ENCODE measurements around the gene CHST6. TPM values are rescaled to one million over a fixed set of nuclear protein-coding genes. Genes with fewer than 3 reads are reported as not detected.
"Not testable (repeated sequence)": the region's sequence is repeated elsewhere in the genome, so short reads cannot be mapped to it uniquely, and the experiment has no call there.

CHST6 gene
- total RNA-seq, 1 donor from 2014 or later: 0.58 TPM

DNA sequence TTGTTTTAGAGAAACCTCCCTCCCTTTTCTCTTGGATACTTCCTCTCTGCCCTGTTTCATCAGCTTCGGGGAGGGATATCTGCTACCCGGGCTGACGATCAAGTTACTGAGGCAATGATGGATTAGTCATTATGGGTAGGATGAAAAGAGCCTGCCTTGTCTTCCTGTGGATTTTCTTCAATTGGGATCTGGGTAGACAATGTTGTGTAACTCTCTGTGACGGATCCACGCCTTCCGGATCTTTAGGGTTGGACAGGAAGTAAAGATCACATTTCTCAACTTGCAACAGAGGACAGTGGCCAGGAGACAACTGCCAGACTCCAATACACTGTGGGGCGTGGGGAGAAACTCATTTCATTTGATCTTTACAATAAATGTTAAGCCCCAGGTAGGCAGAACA, 11.3 kb upstream of the CHST6 start:
- ATAC-seq (peak; percentile 91), DNase-seq (ENCODE audit: low spot score) (no peak)
- intact Hi-C loops (cut with DNase I): no loop called here

DNA sequence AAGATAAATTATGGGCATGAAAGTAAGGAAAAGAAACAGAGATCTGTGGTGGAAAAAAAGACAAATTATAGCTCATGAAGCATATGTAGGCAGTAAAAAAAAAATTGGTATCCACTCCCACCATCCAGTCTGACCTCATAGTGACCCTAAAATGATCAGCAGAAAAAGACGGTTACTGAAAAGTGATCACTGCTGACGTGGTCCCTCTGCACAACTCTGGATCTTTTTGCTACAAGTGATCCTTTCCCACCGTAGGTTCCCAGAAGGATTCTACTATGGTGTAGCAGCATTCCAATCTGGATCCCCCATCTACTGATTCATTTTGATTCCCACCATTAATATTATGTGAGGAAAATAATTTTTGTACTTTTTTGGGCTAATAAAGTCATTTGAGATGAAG, 10.9 kb upstream of the CHST6 start:
- ATAC-seq (no peak), DNase-seq (ENCODE audit: low spot score) (no peak)
- intact Hi-C loops (cut with DNase I): no loop called here

DNA sequence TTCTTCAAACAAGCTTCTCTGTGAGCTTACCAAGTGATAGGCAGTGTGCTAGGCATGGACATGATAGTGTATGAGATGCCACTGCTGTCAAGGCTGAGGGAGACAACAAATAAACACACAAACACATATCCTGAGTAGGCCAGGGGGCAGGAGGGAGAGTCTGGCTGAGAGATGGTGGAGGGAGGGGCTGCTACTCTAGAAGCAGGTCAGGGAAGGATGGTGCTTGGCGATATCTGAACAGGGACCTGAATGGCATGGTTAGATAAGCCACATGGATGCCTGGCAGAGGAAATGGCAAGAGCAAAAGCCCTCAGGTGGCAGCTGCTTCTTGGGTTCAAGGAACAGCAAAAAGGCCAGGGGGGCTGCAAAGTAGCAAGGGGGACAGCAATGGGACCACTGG, 8.6 kb upstream of the CHST6 start:
- intact Hi-C loops (cut with DNase I): no loop called here
- DNase-seq (ENCODE audit: low spot score) (no peak), ATAC-seq (no peak)

DNA sequence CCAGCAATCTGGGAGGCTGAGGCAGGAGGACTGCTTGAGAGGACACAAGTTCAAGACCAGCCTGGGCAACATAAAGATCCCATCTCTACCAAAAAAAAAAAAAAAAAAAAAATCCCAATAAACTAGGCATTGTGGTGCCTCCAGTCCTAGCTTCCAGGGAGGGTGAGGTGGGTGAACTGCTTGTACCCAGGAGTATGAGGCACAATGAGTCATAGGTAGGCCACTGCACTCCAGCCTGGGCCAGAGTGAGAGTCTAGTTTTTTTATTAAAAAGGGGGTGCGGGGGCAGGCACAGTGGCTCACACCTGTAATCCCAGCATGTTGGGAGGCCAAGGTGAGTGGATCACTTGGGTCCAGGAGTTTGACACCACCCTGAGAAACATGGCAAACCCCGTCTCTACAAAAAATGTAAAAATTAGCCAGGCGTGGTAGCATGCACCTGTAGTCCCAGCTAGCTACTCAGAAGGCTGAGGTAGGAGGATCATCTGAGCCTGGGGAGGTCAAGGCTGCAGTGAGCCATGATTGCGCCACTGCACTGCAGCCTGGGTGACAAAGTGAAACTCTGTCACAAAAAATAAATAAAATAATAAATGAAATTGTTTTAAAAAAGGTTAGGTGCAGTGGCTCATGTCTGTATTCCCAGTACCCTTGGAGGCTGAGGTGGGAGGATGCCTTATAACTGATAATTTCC, 7.8 kb upstream of the CHST6 start:
- intact Hi-C loops (cut with DNase I): no loop called here
- ATAC-seq (no peak), DNase-seq (ENCODE audit: low spot score) (no peak)

DNA sequence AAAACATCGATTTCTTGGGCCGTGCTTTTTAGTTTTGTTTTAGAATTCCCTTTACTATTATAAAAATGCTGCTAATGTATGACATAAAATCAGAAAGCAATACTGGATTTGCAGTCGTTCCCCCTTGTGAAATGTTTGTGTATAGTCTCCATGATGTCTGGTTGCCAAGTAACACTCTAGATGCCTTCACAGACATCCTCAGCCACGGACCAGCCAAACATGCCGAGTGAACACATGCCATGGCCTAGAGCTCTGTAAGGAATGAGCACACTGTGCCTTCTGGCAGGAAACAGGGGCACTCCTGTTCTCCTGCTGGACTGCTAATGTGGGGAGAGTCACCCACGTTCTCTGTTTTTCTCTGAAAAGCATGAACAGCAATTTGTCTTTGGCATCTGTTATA, 6.6 kb upstream of the CHST6 start:
- ATAC-seq: peak; percentile 55
- DNase-seq (ENCODE audit: low spot score); intact Hi-C loops (cut with DNase I): not testable (repeated sequence)

DNA sequence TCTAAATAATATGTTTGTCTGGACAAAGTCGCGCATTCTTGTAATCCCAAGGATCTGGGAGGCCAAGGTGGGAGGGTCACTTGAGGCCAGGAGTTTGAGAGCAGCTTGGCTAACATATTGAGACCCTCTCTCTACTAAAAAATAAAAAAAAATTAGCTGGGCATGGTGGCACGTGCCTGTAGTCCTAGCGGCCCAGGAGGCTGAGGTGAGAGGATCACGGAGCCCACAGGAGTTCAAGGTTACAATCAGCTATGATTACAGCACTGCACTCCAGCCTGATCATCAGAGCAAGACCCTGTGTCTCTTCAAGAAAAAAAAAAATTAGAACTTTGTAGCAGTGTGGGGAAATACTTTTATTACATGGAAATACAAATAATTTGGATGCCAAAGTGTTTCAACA, 6.1 kb upstream of the CHST6 start:
- intact Hi-C loops (cut with DNase I): no loop called here
- ATAC-seq (no peak), DNase-seq (ENCODE audit: low spot score) (no peak)

DNA sequence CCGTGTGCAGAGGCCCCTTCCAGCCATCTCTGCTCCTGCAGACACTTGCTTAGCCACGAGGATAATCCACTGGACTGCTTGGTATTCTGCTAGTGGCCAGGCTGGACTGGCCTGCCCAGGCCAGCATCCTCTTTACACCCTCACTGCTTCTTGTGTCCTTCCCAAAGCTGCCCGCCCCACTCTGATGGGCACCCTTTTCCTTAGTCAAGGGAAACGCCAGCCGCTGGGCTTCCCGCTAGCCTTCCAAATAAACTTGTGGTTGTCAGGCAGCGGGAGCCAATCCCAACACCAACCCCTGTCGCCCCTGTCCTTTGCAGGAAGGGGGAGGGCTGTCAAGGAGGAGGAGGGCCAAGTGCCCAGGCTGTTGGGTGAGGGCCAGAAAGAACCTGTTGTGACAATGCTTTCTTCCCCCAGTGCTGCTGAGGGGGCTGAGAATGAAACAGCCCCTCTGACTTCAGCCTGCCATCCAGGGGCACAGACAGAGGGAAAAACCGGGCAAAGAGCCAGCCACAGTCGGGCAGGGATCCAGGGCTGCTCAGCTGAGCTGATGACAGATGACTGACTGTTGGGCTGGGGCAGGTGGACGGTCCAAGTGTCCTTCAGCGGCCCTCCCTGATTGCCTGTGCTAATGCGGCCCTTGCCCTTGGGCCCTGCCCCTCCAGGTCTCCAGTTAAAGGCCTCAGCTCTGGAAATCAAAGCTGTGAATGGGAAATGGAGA, 3.5 kb upstream of the CHST6 start:
- DNase-seq (ENCODE audit: low spot score): peak; percentile 67
- not testable (repeated sequence) for ATAC-seq

DNA sequence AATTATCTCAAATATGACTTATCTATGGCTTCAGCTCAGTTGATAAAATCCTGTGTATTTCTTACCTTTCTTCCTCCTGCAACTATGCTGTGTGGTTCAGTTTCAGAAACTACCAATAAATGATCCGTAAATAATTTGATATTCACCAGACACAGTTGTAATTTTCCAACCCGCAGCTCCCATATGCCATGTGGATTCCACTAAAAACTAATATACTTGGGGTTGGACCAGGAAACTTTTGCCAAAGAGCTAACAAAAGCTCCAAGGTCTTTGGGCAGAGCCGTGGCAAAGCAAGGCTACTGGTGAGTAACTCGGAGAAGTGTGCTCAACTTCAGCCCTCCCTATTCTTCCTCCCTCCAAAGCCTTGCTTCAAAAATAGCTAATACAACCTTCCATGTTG, 2.3 kb upstream of the CHST6 start:
- intact Hi-C loops (cut with DNase I): no loop called here
- no peak for ATAC-seq

More for the DNA sequence above, 3.5 kb upstream of the CHST6 start:
- intact Hi-C loops (cut with DNase I): not testable (repeated sequence)

DNA sequence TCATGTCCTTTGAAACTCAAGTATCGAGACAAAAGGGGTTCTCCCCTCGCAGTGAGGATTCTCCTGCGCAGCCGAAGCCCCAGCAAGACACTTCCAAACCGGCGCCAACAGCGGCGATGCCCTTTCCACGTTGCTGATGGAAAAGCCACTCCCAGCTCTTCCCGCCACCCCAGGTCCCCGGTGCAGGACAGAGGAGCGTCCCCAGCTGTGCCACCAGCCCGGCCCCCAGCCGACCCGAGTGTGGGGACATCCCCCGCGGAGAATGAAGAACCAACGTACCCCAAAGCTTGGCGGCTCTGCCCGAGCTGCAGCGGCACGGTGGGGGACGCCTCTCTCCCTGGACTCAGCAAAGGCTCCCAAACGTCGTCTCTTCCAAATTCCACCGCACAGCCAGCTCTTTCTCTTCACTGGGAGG, 573 bp downstream of the CHST6 start:
- intact Hi-C loops (cut with DNase I): no loop called here
- peak; percentile 26 for ATAC-seq
- no peak for DNase-seq (ENCODE audit: low spot score)

More for the DNA sequence above, 2.3 kb upstream of the CHST6 start:
- no peak for DNase-seq (ENCODE audit: low spot score)

DNA sequence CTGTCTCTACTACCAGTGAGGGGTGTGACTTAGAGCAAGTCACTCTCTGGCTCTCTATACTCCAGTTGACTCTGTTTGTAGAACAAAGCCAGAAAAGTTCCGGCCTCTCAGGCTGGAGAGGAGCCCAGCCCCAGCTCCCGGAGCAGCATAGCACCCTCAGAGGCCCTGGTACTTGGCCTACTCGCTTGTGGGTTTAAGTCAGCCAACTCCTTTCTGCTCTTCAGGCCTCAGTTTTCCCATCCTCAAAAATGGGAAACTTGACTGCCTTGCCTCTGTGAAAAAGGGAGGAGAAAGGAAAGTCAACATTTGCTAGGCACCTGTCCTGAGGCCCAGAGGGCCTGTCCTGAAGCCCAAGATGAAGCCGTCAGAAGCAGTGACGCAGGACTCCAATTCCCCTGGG, 1.1 kb downstream of the CHST6 start:
- intact Hi-C loops (cut with DNase I): no loop called here
- DNase-seq (ENCODE audit: low spot score): no peak
- no peak for ATAC-seq

DNA sequence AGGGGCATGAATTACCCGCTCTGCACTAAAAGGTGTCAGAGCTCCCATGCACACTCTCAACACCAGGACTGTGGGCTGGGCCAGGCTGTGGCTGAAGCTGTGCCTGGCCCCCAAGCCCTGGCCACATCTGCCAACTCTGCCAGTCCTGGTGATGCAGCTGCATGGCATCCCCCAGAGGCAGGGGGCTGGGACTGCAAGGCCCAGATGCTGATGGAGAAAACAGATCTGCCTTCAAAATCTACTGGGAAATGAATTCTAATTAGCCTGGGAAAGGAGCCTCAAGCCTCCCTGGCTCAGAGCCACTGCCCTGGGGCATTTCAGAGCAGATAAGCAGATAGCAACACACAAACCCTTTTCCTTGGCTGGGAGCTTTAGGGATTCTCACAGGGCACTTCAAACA, 3.4 kb downstream of the CHST6 start:
- DNase-seq (ENCODE audit: low spot score) (no peak), ATAC-seq (no peak)
- intact Hi-C loops (cut with DNase I): no loop called here

DNA sequence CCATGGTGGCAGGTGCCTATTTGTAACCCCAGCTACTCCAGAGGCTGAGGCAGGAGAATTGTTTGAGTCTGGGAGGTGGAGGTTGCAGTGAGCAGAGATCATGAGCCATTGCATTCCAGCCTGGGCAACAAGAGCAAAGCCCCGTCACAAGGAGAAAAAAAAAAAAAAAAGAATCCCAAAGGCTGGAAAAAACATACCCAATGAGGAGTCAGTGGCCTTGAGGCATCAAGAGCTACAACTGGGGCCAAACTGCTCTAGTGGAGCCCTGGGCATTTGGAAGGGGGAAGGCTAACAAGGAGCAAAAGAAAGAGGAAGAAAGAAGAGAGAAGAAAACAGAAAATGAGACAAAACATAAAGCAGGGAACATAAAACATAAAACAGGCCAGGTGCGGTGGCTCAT, 6.9 kb downstream of the CHST6 start:
- intact Hi-C loops (cut with DNase I): no loop called here
- no peak for ATAC-seq
- DNase-seq (ENCODE audit: low spot score): no peak

DNA sequence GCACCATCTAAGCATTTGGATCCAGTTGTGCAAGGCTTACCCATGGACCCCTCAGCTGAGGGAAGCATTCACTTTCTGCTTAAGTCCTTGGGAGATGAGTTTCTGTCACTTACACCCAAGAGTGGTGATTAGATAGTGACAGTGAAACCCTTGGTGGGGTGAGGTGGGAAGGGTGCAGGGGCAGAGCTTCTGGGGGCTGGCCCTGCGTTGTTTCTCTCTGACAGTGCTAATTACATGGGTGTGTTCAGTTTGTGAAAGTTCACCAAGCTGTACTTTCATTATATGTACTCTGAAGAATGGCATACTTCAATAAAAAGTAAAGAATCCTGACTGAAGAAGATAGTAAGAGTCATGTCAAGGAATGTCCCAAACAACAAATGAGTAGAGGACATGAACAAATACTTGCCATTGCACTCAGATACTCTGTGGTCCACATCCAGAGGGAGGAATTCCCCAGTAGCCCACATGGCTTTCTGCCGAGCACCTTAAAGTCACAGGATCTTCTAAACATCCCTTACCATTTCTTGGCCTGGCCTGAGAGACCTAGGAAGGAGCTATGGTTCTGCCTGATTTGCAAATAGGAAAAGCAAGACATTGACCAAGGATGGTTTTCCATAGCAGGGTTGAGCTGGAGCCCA, 8.4 kb downstream of the CHST6 start:
- DNase-seq (ENCODE audit: low spot score) (no peak), ATAC-seq (no peak)
- intact Hi-C loops (cut with DNase I): no loop called here

DNA sequence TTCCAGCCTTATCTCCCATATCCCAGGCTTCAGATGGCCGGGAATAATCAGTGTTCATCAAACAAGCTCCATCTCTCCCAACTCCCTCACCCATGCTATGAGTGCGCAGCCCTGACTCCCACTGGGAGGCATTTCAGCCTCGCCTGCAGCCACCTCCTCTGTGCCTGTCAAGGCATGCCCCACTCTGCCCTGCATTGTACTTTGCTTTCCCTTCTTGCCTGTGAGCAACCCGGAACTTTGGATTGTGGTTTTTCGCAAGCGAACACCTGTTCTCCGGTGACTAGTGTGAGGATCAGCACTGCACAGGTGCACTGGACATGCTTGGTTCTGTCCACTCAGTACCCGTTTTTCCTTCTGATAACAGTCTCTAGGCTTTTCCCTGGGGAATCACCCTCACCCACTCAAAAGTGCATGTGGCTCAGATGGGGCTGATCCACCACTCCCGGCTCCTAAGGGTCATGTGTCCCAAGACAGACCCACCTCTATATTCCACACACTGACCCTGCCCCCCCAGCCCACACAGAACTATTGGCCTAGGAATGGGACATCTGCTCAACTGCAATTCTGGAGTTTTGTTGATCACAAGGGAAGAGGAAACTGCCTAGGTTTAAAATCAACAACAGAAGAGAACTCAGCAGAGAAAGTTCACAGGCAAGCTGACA, 9.1 kb downstream of the CHST6 start:
- intact Hi-C loops (cut with DNase I): no loop called here
- DNase-seq (ENCODE audit: low spot score): no peak
- ATAC-seq: no peak

DNA sequence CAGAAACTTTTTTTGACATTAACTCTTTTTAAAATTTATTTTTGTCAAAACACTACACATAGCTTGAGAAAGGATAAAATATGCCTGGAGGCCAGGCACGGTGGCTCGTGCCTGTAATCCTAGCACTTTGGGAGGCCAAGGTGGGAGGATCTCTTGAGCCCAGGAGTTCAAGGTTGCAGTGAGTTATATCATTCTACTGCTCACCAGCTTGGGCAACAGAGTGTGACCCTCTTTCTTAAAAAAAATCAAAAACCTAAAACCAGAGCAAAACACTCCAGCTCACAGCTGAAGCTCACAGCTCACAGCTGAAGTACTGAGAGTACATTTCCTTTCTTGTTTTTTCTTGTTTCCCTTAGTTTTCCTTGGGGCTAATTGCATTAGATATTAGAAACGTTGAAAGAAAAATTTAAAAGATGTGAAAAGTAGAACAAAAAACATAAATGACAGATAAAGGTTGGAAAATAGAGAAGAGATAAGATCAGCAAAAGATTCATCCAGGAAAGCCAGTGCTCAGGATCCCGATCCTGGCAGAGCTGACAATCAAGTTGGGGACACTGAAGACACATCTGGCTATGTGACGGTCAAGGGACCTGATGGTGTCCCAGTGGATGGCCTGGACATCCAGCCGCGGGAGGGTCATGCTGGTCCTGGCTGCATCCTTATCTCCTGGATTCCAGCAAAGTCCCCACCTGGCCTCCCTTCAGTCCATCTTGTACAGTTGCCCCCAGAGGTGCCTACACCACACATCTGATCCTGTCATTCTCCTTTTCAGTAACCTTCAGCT, 9.8 kb downstream of the CHST6 start:
- no peak for ATAC-seq
- no peak for DNase-seq (ENCODE audit: low spot score)
- intact Hi-C loops (cut with DNase I): no loop called here

DNA sequence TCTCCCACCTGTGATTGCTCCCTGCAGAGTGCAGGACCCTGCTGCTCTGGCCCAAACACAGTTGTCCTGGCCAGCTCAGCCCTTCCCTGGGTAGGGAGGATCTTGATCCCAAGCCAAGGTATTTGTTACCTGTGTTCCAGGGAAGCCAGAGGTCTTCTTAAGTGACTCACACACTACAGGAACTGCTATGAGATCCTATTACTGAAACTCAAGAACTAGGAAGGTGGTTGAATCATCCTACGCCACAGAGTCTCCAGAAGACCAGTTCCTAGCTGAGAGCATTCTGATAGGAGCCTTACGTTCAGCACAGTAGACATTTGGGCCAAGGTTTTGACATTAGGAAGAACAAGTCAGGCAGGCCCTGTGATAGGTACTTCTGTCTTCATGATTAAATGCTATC, 12.0 kb downstream of the CHST6 start:
- DNase-seq (ENCODE audit: low spot score): no peak
- ATAC-seq: no peak
- intact Hi-C loops (cut with DNase I): no loop called here

DNA sequence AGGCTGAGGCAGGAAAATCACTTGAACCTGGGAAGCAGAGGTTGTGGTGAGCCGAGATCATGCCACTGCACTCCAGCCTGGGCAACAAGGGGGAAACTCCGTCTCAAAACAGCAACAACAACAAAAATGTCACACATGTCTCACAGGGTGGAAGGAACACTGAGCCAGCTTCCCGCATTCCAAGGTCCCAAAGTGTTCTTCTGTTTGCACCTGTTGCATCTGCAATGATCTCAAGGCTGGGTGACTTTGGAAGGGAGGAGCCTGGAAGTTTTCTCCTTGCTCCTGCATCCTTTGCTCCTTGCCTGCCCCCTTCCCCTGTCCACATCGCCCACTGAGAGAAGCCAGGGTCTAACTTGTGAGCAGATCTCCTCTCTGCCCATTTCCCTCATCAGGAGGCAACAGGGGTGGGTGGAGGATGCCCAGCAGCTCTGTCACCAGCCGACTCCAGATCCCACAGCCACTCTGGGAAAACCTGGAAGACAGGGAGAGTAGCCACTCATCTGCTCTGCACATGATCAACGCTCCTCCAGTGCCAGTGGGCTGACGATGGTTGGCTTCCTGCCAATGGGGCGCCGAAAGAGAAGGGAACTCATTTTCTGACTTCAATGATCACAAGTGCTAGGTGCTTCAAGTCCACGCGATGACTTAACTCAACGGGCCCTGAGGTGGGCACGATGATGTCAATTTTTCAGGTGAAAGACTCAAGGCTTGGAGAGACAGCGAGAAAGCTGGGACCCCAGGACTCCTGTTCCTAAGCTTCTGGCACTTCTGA, 12.6 kb downstream of the CHST6 start:
- intact Hi-C loops (cut with DNase I): no loop called here
- ATAC-seq (no peak), DNase-seq (ENCODE audit: low spot score) (no peak)

DNA sequence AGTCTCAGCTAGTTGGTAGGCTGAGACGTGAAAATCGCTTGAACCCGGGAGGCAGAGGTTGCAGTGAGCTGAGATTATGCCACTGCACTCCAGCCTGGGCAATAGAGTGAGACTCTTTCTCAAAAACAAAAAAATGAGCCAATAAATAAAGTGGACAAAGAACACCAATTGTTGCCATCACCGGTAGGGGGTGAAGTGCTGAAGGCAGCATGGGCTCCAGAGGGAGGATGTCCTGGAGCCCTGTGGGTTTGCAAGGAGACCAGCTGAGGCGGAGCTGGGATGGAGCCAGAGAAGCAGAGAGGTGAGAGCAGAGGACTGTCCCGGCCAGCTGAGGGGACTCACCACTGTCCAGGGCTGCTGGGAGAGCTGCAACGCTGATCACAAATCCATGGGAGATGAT, 13.8 kb downstream of the CHST6 start:
- intact Hi-C loops (cut with DNase I): no loop called here
- DNase-seq (ENCODE audit: low spot score): no peak

More for the DNA sequence above, 13.8 kb downstream of the CHST6 start:
- no peak for ATAC-seq

Measured in sciatic nerve (tissue), 2 donors.